Dedifferentiated amniotic fluid mesenchymal stem cell (primary cell): ENCODE measurements around the gene ACTN4.
A peak's percentile ranks its signal among the peaks of the same experiment; 100 is the strongest.

Experiments
- DNase-seq: peaks from one replicate; pipeline ENCODE4 v3.0.0-alpha.2; 2016; ENCODE audit errors: extremely low spot score

ACTN4 gene

DNA sequence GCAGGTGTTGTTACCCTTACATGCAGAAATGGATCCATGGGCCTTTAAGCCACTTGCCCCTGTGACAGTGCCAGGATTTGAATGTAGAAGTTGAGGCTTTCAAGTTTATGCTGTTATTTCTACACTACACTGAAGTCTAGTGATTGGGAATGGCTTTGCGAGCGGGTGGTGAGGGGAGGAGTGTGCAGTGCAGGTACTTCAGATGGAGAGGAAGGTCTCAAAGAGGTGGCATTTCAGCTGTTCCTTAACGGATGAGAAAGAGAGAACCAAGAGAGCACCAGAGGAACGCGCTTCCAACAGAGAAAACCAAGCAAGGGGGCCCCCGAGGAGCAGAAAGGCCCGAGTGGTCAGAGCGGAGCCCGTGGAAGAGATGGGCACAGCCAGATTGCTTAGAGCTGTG lies 13.3 kb downstream of the ACTN4 start:
- DNase-seq: no peak

DNA sequence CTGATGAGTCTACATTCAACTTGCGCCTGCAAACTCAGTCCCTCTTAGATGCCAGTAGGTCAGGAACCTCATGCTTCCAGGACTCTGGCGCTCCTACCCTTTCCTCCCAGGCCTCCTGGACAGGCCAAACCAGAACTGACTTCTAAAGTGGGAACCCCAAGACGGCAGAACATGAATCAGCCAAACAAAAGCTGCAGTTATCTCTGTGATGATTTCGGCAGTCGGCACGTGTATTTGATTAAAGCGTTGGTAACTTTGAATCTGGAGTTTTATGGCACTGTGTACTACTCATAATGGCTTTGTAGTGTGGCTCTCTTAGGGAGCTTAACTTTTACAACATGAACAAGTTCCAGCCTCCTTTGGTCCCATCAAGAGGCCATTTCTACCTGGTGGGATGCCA lies 13.7 kb downstream of the ACTN4 start:
- DNase-seq: no peak

DNA sequence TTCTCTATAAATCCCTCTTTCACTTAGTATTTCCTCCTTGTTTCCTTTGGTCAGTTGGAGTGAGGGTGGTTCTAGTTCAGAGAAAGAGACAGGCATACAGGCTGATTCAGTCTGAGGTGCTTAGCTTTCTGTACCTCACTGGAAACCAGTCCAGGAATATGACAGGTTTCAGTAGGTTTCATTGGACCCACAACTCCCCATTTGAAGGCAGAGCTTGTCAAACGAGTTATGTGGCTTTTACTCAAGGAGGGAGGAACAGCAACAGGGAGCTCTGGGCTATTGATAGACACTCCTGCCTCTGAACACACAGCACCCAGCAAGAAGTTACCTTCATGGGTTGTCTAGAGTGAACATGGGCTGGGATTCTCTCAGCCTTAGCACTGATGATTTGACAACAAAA lies 14.5 kb downstream of the ACTN4 start:
- DNase-seq: no peak

DNA sequence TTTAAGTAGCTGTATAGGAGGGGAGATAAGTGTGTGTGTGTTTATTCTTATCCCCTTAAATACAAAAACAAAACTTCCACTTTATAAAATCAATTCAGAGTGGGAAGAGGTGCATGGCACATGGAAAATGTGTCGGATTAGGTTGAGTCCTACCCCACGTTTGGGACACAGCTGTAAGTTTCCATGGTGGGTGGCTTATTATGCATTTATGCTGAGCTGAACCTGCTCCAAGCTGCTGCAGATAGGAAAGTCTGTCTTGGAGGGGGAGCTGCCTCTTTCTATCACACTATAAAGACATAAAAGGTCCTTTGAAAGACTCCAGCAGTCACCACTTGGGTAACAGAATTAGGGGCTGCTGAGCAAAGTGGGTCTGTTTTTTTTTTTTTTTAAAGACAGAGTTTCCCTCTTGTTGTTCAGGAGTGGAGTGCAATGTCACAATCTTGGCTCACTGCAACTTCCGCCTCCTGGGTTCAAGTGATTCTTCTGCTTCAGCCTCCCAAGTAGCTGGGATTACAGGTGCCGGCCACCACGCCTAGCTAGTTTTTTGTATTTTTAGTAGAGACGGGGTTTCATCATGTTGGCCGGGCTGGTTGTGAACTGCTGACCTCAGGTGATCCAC lies 15.2 kb downstream of the ACTN4 start:
- no peak for DNase-seq

DNA sequence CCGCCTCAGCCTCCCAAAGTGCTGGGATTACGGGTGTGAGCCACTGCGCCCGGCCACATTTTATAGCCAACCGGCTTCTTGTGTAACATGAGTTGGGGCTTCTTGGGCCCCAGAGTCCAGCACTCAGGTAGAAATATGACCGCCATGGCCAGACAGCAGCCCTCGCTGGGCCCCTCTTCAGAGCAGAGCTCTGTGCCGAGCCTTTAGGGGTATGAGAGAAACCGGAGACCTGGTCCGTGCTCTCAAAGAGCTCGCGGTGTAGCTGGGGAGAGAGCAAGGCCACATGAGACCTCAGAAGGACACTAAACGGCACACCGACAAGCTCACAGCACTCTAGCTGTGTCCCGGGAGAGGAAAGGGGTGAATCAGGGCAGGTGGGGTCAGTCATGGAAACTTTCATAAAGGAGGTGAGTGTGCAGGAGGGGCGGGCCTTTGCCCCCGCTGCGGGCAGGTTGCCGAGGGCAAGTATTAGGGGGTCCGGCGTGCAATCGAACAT lies 15.8 kb downstream of the ACTN4 start:
- DNase-seq: no peak

DNA sequence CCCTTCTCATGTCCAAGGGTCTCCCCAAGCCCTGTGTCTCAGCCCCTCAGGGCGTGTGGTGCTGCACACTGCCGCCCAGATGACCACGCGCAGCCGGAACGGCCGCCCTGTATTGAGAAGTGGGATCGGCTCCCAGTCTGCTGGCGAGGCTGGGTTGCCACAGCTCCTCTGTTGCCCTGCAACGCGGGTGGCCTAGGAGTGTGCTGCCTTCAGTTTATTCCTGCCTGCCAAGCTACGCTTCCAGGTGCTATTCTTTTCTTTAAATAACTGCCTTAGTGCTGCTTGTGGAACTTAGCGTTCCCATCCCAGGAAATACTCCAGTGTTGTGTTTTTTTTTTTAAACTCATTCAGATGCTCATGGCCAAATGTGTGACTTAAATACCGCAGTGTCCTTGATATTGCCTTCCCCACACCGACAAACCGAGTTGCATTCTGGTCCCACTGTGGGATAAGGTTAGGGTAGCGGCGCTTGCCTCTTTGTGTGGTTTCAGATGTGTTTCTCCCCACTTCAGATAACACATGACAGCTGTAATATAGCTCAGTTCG lies 16.6 kb downstream of the ACTN4 start:
- no peak for DNase-seq

DNA sequence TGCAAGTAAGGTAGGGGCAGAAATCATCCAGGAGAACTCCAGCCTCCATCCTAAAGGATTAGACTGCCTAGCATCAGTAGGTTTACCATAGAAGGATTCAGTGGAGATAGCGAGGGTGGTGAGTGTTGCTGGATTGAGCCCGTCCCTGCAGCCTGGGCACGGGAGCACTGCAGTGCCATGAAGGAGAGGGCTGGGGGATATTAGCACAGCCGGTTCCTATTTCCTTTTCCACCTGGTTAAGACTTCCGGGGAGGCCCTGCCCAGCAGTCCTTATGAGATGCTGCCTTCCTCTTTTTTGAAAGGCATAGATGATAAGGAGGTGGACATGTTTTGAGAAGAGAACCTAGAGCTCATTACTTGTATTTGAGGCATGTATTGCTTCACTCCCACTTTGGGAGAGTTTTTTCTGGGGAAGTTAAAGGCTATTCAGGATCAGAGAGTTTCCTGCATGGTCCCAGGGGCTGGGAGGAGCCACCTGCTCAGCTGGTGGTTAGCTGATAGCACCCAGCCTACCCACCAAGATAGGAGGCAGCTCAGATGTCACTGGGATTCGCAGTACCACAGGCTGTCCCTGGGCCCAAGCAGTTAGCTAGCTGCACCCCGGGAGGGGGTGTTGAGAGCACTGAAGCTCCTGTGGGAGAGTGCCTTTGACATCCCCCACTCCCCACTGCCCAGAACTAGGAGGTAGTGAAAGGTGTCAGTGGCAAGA lies 17.2 kb downstream of the ACTN4 start:
- no peak for DNase-seq

DNA sequence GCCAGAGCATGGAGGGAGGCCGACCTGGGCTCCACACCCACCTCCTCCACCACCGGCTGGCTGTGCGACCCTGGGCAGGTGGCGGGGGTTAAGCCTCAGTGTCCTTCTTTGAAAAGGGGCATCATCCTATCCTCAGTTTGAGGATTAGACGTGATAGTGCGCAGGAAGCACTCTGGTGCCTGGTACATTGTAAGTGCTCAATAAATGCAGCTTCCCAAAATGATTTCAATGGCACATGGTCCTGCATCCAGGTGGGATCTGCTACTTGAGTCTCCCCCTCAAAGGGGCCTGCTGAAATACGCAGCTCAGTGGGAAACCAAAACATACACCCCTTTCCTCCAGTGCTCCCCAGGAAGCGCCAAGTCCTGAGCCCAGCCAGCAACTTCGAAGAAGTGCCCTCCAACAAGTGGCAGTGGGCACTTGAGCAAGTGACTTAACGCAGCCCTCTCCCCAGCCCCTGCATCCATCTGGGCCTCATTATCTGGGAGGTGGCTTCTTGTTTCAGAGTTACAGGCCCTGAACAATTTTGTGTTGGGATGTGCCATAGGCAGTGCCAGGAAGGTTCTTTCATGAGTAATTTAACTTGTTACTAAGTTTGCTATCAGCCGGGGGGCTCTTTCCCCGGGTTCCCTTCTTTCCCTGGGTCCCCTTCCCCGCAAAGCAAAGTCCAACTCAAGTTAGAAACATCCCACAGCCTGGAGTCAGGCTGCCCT lies 17.9 kb downstream of the ACTN4 start:
- DNase-seq: no peak

DNA sequence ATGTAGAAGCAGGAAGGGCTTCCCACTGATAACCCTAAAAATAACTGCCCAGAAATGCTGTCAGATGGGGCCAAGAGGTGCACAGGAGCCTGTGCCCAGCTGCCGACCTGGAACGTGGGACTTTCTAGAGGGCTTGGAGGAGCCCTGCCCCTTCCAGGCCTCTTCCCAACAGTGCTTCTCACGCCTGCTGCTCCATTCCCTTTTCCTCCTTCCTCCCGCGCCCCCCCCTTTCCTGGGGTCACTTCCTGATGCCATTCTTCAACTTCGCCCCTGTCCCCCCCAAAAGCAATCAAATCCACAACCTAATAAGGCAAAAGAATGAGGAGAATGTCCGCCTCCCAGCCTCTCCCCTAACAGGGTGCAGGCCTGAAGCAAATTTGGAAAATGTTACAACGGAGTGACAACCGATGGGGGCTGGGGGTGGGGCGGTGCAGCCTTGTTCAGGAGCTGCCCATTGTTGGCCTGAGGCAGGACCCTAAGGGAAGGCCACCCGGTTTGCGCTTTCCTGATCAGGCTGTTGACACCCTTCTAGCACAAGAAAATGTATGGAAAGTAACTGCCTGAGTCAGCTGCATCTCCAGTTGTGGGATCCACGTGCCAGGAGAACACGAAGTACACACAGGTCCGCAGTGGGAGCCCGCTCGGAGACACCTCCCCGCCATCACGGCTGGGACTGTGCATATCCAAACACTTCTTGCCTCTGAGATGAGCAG lies 18.7 kb downstream of the ACTN4 start:
- no peak for DNase-seq

DNA sequence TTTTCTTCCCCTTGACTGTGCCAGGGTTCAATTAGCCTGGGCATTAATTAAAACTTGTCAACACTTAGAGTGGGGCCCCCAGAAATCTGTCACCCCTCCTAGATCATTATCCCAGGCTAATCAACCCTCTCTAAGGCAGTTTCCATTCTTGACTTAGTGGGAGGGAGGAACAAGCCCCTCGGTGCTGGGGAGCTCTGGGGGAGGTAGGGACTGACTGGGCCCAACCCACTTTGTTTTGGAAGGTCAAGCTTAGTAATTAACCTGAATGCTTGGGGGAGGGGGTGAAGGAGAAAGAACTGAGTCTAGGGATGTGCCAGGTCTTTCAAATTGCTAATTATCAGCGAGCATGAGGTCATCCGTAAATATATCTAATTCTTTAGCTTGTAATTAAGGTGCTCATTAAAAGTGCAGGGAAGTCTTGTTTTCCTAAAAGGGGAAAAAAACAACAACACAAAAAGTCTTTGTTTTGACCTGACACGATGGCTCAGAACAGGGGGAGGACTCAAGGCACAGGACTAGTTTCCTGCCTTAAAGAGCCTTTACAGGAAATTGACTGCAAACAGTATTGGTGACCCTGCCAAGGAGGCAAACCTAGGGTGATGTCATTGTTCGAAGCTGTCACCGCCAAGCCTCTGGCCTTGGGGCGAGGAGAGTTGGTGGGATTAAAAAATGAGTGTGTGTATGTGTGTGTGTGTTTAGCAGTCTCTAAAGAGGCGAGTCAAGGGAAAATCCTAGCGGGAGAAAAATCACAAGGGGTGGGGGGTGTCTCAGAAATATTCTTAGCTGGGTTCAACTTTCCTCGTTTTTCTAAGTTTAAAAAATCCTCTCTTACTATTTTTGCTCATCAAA lies 19.4 kb downstream of the ACTN4 start:
- peak; percentile 88 for DNase-seq

DNA sequence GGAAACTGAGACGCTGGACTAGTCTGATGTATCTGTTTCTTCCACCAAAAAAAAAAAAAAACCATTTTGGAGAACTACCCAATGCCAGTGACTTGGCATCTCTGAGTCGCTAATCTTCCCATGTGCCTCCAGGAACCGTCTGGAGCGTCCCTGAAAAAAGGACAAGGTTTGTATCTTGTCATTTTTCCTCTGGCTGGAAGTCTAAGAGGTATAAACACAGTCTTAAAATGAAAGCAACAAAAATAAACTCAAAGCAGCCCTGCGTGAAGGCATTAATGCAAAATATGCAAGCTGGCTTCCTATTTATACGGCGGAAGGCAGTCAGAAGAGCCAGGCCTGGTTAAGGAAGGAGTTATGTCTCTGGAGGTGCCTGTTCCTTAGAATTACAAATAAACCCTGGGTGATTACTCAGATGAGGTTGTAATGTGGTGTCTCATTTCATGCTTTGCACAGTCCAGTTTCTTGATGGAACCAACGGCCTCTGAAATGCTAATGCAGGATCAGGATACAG lies 20.3 kb downstream of the ACTN4 start:
- DNase-seq: peak; percentile 81

DNA sequence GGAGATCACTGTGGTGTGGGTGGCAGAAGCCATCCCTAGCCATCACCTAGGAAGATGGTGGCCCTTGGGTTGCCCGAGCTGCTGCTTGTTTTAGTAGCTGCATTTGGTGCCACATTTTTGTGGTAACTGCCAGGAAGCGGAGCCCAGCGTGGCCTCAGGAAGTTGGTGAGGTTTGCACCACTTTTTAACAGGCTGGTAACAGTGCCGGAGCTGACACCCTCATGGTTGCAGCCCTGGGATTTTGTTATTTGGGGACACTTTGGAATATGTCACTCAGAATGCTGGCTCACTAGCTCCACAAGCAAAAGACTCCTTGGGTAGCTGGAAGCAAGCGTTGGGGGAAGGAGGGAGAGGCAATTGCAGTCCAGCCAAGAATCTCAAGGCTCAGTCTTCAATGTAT lies 22.1 kb downstream of the ACTN4 start:
- DNase-seq: no peak

DNA sequence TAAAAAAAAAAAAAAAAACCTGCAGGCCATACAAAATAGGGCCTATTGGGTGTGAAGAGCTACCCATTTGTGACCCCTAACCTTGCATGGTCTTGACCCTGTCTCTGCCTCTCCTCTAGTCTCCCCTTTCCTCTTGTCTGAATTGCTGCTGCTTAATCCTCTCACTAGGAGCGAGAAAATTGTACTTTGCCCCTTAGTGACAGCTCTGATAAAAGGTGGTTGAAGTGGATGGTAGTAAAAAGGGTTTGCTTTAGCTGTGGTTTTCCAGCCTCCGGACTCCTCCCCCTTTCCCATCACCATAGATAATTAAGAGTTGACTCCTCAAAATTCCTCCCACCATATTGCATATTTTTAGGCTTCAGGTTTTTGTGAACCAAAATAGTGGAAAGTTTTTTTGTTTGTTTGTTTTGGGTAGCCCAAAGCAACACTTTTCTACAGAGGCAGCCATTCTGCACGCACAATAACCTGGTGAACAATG lies 23.5 kb downstream of the ACTN4 start:
- DNase-seq: no peak

DNA sequence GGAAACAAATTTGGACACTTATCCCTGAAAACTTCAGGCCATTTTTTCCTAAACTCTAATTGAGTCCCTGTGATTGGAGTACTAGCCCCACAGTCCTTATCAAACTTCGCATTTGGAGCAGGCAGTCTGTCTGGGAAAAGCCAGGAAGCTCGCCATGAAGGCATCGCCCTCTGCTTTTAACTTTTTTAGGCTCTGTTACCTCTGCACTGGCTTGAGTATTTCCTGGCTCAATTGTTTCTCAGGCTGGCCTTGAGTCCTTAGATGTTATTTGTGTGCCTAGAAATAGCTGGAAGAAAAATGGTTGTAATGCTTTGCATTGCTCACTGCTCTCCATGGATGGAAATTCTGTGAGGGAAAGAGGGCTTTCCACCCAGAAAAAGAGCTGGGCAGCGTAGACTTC lies 24.2 kb downstream of the ACTN4 start:
- no peak for DNase-seq

DNA sequence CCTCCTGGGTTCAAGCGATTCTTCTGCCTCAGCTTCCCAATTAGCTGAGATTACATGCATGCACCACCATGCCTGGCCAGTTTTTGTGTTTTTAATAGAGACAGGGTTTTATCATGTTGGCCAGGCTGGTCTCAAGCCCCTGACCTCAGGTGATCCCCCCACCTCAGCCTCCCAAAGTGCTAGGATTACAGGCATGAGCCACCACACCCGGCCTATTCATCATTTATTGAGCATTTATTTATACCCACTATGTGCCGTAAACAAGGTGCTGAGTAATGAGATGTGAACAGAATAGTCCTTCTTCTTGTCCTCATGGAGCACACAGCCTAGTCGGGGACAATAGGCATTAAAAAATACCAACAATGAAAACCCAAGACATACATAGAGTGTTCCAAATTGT lies 25.6 kb downstream of the ACTN4 start:
- no peak for DNase-seq

DNA sequence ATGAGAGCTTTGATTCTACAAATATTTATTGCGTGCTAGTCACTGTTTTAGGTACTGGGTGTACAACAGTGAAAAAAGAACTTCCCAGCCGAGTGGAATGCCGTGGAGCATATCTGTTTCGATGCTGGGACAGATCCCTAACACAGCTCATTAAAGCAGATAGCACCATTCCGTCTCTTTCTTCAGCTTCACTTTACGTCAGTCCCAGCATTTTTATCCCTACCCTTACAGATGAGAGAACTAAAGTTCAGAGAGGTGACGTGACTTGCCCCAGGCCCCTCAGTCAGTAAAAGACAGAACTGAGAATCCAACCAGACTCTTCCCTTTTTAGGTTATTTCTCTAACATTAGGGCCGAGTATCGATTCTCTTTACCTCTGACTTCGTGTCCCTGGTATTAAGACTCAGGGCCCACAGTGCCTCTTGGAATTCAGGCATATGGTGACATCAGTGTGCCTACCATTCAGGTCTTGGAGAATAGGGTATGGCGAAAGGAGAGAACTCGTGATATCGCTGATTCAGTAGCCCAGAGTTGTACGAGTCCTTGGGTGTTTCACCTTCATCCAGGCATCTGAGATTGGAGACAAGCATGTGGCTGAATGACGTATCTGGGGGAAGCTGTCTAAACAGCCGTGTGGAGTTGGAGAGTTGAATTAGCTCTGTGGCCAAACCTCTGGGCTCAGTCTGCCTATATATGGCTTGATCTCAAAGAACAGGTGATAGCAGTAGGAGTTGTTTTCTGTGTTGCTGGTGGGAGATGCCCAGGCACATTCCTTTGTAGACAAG lies 27.1 kb downstream of the ACTN4 start:
- DNase-seq: no peak

DNA sequence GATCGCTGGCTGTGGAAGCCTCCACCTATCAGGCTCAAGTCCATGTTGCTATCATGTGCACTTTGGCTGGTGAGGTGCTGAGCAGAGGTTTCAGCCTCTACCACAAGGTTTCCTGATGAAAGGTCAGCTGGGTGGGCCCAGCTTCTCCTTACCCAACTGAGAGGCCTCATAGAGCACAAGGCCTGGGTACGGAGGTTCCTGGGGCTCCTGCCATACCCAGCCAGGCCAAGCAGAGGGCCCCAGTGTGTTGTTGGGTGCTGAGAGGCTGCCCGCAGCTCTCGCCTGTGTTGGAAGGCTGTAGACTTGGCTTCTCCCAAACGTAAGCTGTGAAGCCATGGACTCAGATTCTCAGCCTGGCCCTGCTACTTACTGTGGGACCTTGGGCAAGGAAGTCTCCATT lies 28.2 kb downstream of the ACTN4 start:
- no peak for DNase-seq

DNA sequence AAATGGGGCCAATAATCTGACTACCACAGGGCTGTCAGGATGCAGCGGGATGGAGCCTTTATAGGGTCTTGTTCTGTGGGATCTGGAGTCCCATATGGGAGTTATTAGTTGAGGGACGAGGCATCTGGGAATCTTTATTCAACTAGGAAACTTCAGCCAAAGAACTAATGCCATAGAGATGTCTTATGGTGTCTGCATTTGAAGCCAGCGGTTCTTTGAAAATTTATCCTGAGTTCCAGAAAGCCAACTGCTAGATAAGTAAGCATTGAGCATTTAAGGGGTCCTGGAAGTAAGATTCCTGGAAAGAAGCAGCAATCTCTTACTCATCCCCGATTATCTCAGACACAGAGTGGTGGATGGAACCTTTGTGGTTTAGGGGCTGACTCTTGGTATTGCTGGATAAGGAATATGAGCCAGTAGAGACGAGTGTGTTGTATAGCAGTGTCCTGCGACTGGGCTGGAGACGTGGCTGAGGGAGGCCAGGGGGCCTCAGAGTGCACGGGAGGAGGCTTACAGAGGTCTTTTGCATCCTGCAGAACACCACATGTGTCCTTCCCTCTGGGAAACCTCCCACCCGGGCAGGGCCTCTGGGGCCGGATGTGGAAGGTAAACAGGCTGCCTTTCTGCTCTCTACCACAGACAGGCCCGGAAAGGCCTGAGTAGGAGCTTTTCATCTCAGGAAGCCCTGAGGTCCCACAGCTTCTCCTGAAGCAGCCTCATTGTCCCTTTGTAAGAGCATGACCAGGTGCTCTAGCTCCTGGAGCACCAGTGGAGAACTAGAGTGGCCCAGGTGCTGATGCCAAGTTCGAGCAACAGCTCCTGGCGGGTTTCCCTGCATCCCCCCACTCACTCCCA lies 28.8 kb downstream of the ACTN4 start:
- DNase-seq: no peak
